ENCODE results near the gene PERM1.

DNA sequence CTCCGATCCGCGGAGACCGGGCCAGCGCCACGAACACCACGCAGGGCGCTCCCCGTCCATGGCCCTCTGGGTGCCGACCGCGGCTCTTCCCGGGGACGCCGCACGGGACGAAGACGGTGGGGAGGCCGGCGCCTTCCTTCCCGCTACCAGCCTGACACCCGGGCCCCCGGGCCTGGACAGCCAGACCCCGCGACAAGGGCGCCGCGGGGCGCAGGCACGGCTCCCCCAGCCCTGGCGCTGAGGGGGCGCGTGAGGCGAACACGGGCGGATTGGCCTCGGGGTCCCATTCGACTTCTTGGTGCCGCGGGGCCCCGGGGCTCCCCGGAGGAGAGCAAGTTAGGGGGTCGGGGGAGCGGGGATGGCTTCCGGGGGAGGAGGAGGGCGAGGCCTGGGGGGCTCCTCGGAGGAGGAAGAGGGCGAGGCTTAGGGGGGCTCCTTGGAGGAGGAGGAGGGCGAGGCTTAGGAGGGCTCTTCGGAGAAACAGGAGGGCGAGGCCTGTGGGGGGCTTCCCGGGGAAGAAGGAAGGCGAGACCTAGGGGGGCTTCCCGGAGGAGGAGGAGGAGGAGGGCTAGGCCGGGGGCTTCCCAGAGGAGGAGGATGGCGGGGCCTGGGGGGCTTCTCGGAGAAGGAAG, 22.0 kb downstream of the PERM1 start:
- TF ChIP-seq IRF2 (CRISPR knock-in tag; IDR thresholded peaks at IDR 0.05; ENCODE audit: borderline replicate concordance, low read depth): no peak
- TF ChIP-seq, protein P1, sequence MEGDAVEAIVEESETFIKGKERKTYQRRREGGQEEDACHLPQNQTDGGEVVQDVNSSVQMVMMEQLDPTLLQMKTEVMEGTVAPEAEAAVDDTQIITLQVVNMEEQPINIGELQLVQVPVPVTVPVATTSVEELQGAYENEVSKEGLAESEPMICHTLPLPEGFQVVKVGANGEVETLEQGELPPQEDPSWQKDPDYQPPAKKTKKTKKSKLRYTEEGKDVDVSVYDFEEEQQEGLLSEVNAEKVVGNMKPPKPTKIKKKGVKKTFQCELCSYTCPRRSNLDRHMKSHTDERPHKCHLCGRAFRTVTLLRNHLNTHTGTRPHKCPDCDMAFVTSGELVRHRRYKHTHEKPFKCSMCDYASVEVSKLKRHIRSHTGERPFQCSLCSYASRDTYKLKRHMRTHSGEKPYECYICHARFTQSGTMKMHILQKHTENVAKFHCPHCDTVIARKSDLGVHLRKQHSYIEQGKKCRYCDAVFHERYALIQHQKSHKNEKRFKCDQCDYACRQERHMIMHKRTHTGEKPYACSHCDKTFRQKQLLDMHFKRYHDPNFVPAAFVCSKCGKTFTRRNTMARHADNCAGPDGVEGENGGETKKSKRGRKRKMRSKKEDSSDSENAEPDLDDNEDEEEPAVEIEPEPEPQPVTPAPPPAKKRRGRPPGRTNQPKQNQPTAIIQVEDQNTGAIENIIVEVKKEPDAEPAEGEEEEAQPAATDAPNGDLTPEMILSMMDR (IDR thresholded peaks at IDR 0.05): no peak
- TF ChIP-seq SP1 (CRISPR knock-in tag; conservative IDR thresholded peaks at IDR 0.05): no peak
- TF ChIP-seq ZNF121 (CRISPR knock-in tag; IDR thresholded peaks at IDR 0.05): peak; percentile 91
- no peak for TF ChIP-seq TEAD1 (CRISPR knock-in tag; IDR thresholded peaks at IDR 0.05)
- no peak for TF ChIP-seq NR2C2 (CRISPR knock-in tag; IDR thresholded peaks at IDR 0.05)
- TF ChIP-seq, protein P2, sequence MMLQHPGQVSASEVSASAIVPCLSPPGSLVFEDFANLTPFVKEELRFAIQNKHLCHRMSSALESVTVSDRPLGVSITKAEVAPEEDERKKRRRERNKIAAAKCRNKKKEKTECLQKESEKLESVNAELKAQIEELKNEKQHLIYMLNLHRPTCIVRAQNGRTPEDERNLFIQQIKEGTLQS (CRISPR knock-in tag; conservative IDR thresholded peaks at IDR 0.05): no peak
- TF ChIP-seq FOXP1 (CRISPR knock-in tag; IDR thresholded peaks at IDR 0.05; ENCODE audit: borderline replicate concordance): no peak

Measured in WTC11 (cell line).